AG09309 (cell line): ENCODE results near the gene FOS.
"Not testable (repeated sequence)": the region's sequence is repeated elsewhere in the genome, so short reads cannot be mapped to it uniquely, and the experiment has no call there.

Source experiments
- DNase-seq: peaks from one replicate; pipeline ENCODE4 v3.0.0-alpha.2; 2010; ENCODE audit warnings: low read depth
- H3K4me3 ChIP-seq: 2 replicates; pipeline ENCODE4 v1.5.1; 2011; ENCODE audit warnings: mild to moderate bottlenecking, low read depth, low read length, moderate library complexity; ENCODE audit not compliant: control insufficient read depth
- CTCF ChIP-seq: IDR thresholded peaks from 2 replicates; pipeline ENCODE4 v1.5.1; 2011; ENCODE audit warnings: mild to moderate bottlenecking, low read depth, low read length, inconsistent platforms; ENCODE audit not compliant: insufficient read depth, control insufficient read depth; ENCODE audit errors: missing control alignments

FOS gene

GRCh38 chr14:75297411-75298040, 18.9 kb downstream of the FOS start:
- no peak for TF ChIP-seq CTCF
- no peak for DNase-seq
- no peak overlapping the region for H3K4me3 ChIP-seq

- TF ChIP-seq CTCF = no peak
- no peak for DNase-seq
- H3K4me3 ChIP-seq = no peak overlapping the region
Measured at GRCh38 chr14:75298187-75298965, 19.7 kb downstream of the FOS start.

GRCh38 chr14:75299059-75299458, 20.4 kb downstream of the FOS start:
- no peak for TF ChIP-seq CTCF
- no peak for DNase-seq
- no peak overlapping the region for H3K4me3 ChIP-seq

GRCh38 chr14:75299576-75299975, 20.9 kb downstream of the FOS start:
- no peak for DNase-seq
- no peak for TF ChIP-seq CTCF
- H3K4me3 ChIP-seq = no peak overlapping the region

- no peak overlapping the region for H3K4me3 ChIP-seq
- TF ChIP-seq CTCF = no peak
- DNase-seq = no peak
Measured at GRCh38 chr14:75301666-75302325, 23.2 kb downstream of the FOS start.

- TF ChIP-seq CTCF = peak; percentile 77
- DNase-seq = no peak
- no peak overlapping the region for H3K4me3 ChIP-seq
Measured at GRCh38 chr14:75303381-75303789, 24.8 kb downstream of the FOS start.

- H3K4me3 ChIP-seq, DNase-seq: not testable (repeated sequence)
Measured at GRCh38 chr14:75306410-75306809, 27.8 kb downstream of the FOS start.
